GM19397 (cell line): ENCODE data around the gene LGR4.

Experiments
- ATAC-seq: cut with Tn5 transposase; IDR thresholded peaks from one replicate; pipeline ENCODE4 v1.9.1; 2021; ENCODE audit warnings: mild to moderate bottlenecking, moderate library complexity; ENCODE audit not compliant: unreplicated experiment

Gene LGR4

GRCh38 chr11:27386181-27386845, 86.3 kb downstream of the LGR4 start:
- no peak for ATAC-seq

- no peak for ATAC-seq
Observed at GRCh38 chr11:27385245-27385644, 87.3 kb downstream of the LGR4 start.

- ATAC-seq = no peak
Observed at GRCh38 chr11:27384227-27384626, 88.4 kb downstream of the LGR4 start.

GRCh38 chr11:27383645-27384044, 88.9 kb downstream of the LGR4 start:
- ATAC-seq = no peak

GRCh38 chr11:27381238-27381666, 91.3 kb downstream of the LGR4 start:
- peak; percentile 61 for ATAC-seq

- ATAC-seq = no peak
Observed at GRCh38 chr11:27380771-27381170, 91.8 kb downstream of the LGR4 start.

- ATAC-seq = no peak
Observed at GRCh38 chr11:27379449-27379848, 93.1 kb downstream of the LGR4 start.

GRCh38 chr11:27375370-27375769, 97.2 kb downstream of the LGR4 start:
- no peak for ATAC-seq

GRCh38 chr11:27373856-27374602, 98.6 kb downstream of the LGR4 start:
- no peak for ATAC-seq

- ATAC-seq = no peak
Observed at GRCh38 chr11:27373392-27373791, 99.2 kb downstream of the LGR4 start.

GRCh38 chr11:27372164-27372563, 100.4 kb downstream of the LGR4 start:
- ATAC-seq = no peak

GRCh38 chr11:27371489-27371888, 101.1 kb downstream of the LGR4 start:
- ATAC-seq = no peak

- ATAC-seq = no peak
Observed at GRCh38 chr11:27370374-27370773, 102.2 kb downstream of the LGR4 start.

GRCh38 chr11:27367881-27368280, 104.7 kb downstream of the LGR4 start:
- no peak for ATAC-seq

GRCh38 chr11:27363576-27364117, 108.9 kb downstream of the LGR4 start:
- no peak for ATAC-seq

- ATAC-seq = peak; percentile 100
Observed at GRCh38 chr11:27362749-27363575, 109.6 kb downstream of the LGR4 start, which contains the start of gene CCDC34. TSS of gene CCDC34 (minus strand) at chr11:27363215. CDS start at chr11:27363194, 21 bp downstream.

- ATAC-seq = no peak
Observed at GRCh38 chr11:27361649-27362431, 110.8 kb downstream of the LGR4 start.

- ATAC-seq = no peak
Observed at GRCh38 chr11:27358296-27358695, 114.3 kb downstream of the LGR4 start.

GRCh38 chr11:27357250-27357649, 115.3 kb downstream of the LGR4 start:
- no peak for ATAC-seq

- ATAC-seq = no peak
Observed at GRCh38 chr11:27356624-27357222, 115.9 kb downstream of the LGR4 start.
